ENCODE data around the gene GDPD4.

The GDPD4 gene

DNA sequence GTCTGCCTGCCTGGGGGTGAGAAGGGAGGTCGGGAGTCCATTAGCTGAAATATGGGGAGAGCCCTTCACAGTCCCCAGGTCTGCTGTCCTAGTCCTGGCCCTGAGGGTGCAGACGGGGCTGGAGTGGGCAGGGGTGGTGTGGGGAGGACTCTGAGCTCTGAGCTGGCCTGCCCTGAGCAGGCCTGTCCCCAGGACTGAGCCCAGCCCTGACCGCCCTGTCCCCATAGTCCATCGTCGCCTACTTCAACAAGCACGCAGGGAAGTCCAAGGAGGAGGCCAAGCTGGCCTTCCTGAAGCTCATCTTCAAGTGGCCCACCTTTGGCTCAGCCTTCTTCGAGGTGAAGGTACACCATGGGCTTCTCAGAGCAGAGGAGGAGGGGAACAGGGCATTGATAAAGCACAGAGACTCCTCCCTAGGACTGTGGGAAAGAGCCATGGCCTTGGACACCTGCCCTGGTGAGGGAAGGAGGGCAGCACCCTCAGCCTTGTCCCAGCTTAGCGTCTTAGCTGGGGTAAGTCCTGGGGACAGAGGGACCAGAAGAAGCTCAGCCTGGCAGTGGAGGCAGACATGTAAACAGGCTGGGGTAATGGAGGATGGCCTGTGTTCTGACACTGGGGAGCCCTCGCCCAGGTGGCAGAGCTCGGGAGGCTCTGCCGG lies 89.8 kb downstream of the GDPD4 start:
- ATAC-seq (ENCODE audit: low read depth) (no peak), DNase-seq (ENCODE audit: low spot score) (no peak)
- Histone ChIP-seq H3K27me3 (ENCODE audit: insufficient read depth, poor library complexity, severe bottlenecking) (no peaks in the 10 kb centered on the region), H3K4me1 (ENCODE audit: insufficient read depth, poor library complexity, severe bottlenecking) (no peaks in the 10 kb centered on the region), H3K27ac (ENCODE audit: poor library complexity, severe bottlenecking) (no peak overlapping the region), H3K4me3 (ENCODE audit: severe bottlenecking) (no peak overlapping the region), H3K9me3 (ENCODE audit: severe bottlenecking) (no peaks in the 10 kb centered on the region), H3K36me3 (ENCODE audit: low read depth) (no peaks in the 10 kb centered on the region)
- TF ChIP-seq CTCF (IDR thresholded peaks at IDR 0.05; ENCODE audit: poor library complexity, severe bottlenecking): no peak

GRCh38 chr11:77211040-77211451 lies 90.4 kb downstream of the GDPD4 start:
- DNase-seq (ENCODE audit: low spot score) (no peak), ATAC-seq (ENCODE audit: low read depth) (no peak)
- Histone ChIP-seq H3K27me3 (ENCODE audit: insufficient read depth, poor library complexity, severe bottlenecking) (no peaks in the 10 kb centered on the region), H3K4me3 (ENCODE audit: severe bottlenecking) (no peak overlapping the region), H3K36me3 (ENCODE audit: low read depth) (no peaks in the 10 kb centered on the region), H3K27ac (ENCODE audit: poor library complexity, severe bottlenecking) (no peak overlapping the region), H3K4me1 (ENCODE audit: insufficient read depth, poor library complexity, severe bottlenecking) (no peaks in the 10 kb centered on the region), H3K9me3 (ENCODE audit: severe bottlenecking) (no peaks in the 10 kb centered on the region)
- no peak for TF ChIP-seq CTCF (IDR thresholded peaks at IDR 0.05; ENCODE audit: poor library complexity, severe bottlenecking)

GRCh38 chr11:77209663-77210062 lies 91.8 kb downstream of the GDPD4 start:
- H3K27me3 ChIP-seq (ENCODE audit: insufficient read depth, poor library complexity, severe bottlenecking): no peaks in the 10 kb centered on the region
- no peak for ATAC-seq (ENCODE audit: low read depth)
- no peak overlapping the region for H3K27ac ChIP-seq (ENCODE audit: poor library complexity, severe bottlenecking)
- H3K4me1 ChIP-seq (ENCODE audit: insufficient read depth, poor library complexity, severe bottlenecking): no peaks in the 10 kb centered on the region
- H3K36me3 ChIP-seq (ENCODE audit: low read depth): no peaks in the 10 kb centered on the region
- no peak for TF ChIP-seq CTCF (IDR thresholded peaks at IDR 0.05; ENCODE audit: poor library complexity, severe bottlenecking)
- no peaks in the 10 kb centered on the region for H3K9me3 ChIP-seq (ENCODE audit: severe bottlenecking)
- no peak for DNase-seq (ENCODE audit: low spot score)
- H3K4me3 ChIP-seq (ENCODE audit: severe bottlenecking): no peak overlapping the region

DNA sequence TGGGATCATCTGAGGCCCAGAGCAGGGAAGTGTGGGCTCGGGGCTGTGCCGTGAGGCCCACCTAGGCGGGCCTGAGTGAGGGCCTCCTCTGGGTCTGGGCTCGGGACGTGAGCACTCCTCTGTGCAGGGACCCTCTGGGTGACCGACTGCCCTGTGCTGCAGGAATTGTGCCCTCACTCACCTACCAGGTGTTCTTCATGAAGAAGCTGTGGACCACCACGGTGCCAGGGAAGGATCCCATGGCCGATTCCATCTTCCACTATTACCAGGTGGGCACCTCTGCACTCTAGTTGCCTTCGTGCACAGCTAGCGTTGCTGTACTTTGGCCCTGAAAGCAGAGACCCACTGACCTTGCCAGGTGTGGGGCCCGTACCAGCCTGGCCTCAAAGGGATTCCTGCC lies 93.0 kb downstream of the GDPD4 start:
- Histone ChIP-seq H3K4me1 (ENCODE audit: insufficient read depth, poor library complexity, severe bottlenecking) (no peaks in the 10 kb centered on the region), H3K4me3 (ENCODE audit: severe bottlenecking) (no peak overlapping the region), H3K27ac (ENCODE audit: poor library complexity, severe bottlenecking) (no peak overlapping the region), H3K36me3 (ENCODE audit: low read depth) (no peaks in the 10 kb centered on the region), H3K9me3 (ENCODE audit: severe bottlenecking) (no peaks in the 10 kb centered on the region), H3K27me3 (ENCODE audit: insufficient read depth, poor library complexity, severe bottlenecking) (no peaks in the 10 kb centered on the region)
- no peak for TF ChIP-seq CTCF (IDR thresholded peaks at IDR 0.05; ENCODE audit: poor library complexity, severe bottlenecking)
- DNase-seq (ENCODE audit: low spot score) (no peak), ATAC-seq (ENCODE audit: low read depth) (no peak)

GRCh38 chr11:77207618-77208313 lies 93.7 kb downstream of the GDPD4 start:
- Histone ChIP-seq H3K9me3 (ENCODE audit: severe bottlenecking) (no peaks in the 10 kb centered on the region), H3K27me3 (ENCODE audit: insufficient read depth, poor library complexity, severe bottlenecking) (no peaks in the 10 kb centered on the region), H3K27ac (ENCODE audit: poor library complexity, severe bottlenecking) (no peak overlapping the region), H3K4me1 (ENCODE audit: insufficient read depth, poor library complexity, severe bottlenecking) (no peaks in the 10 kb centered on the region), H3K4me3 (ENCODE audit: severe bottlenecking) (no peak overlapping the region), H3K36me3 (ENCODE audit: low read depth) (no peaks in the 10 kb centered on the region)
- ATAC-seq (ENCODE audit: low read depth): no peak
- DNase-seq (ENCODE audit: low spot score): no peak
- TF ChIP-seq CTCF (IDR thresholded peaks at IDR 0.05; ENCODE audit: poor library complexity, severe bottlenecking): no peak

All from RWPE2 (cell line).